ENCODE measurements around the gene DPP6. TPM values are rescaled to one million over a fixed set of nuclear protein-coding genes. Genes with fewer than 3 reads are reported as not detected.

Gene DPP6
- total RNA-seq, 1 experiment from 2014 or later = not detected

GRCh38 chr7:154324196-154324595, 272.0 kb downstream of the DPP6 start:
- CTCF ChIA-PET = no interaction called here
- BruUV-seq (replicated peaks) = no TSS peak

DNA sequence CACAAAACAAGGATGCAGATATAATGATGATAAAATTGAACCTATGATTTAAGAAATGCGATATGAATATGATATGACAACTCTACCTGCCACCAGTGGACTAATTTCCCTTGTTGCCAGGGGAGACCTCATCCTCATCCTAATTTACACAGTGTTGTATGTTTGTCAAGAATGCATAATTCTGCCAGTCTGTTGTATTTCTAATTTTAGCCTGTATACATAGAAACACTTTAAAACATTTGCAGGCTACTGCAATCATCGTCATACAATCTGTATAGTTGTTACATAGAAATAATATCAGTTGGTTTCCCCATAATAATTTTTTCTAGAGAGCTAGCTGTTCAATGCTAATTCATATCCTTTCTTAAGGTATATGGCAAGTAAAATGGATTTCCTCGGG, 274.2 kb downstream of the DPP6 start:
- CTCF ChIA-PET = no interaction called here
- in situ Hi-C loops (cut with HindIII; ENCODE audit: low pct_unique_long_range_greater_than_20kb, low sequenced_read_pairs) = no loop called here
- no peak for ATAC-seq

More at GRCh38 chr7:154324196-154324595, 272.0 kb downstream of the DPP6 start:
- Histone ChIP-seq H3K27me3 (ENCODE audit: control insufficient read depth, insufficient read depth, low read length) (peaks cover 2% of the 10 kb centered on the region), H3K36me3 (ENCODE audit: control insufficient read depth, insufficient read depth, low read length) (no peaks in the 10 kb centered on the region), H3K27ac (ENCODE audit: low read length) (no peak overlapping the region), H3K4me1 (ENCODE audit: control insufficient read depth, insufficient read depth, low read length) (no peaks in the 10 kb centered on the region), H3K9me3 (ENCODE audit: control insufficient read depth, insufficient read depth, low read depth, low read length) (no peaks in the 10 kb centered on the region), H3K4me3 (ENCODE audit: low read depth in 2 of 2, low read length in 2 of 2) (no peak overlapping the region)
- in situ Hi-C loops (cut with HindIII; ENCODE audit: low pct_unique_long_range_greater_than_20kb, low sequenced_read_pairs) = no loop called here
- POLR2A ChIA-PET = no interaction called here
- ATAC-seq = no peak
- DNase-seq (ENCODE audit: low read depth, low spot score) = no peak
- intact Hi-C loops (cut with micrococcal nuclease; ENCODE audit: unreplicated experiment) = no loop called here
- TF ChIP-seq TCF7L2 (IDR thresholded peaks at IDR 0.05; ENCODE audit: low read depth, low read length) = no peak
- TF ChIP-seq, protein P1, sequence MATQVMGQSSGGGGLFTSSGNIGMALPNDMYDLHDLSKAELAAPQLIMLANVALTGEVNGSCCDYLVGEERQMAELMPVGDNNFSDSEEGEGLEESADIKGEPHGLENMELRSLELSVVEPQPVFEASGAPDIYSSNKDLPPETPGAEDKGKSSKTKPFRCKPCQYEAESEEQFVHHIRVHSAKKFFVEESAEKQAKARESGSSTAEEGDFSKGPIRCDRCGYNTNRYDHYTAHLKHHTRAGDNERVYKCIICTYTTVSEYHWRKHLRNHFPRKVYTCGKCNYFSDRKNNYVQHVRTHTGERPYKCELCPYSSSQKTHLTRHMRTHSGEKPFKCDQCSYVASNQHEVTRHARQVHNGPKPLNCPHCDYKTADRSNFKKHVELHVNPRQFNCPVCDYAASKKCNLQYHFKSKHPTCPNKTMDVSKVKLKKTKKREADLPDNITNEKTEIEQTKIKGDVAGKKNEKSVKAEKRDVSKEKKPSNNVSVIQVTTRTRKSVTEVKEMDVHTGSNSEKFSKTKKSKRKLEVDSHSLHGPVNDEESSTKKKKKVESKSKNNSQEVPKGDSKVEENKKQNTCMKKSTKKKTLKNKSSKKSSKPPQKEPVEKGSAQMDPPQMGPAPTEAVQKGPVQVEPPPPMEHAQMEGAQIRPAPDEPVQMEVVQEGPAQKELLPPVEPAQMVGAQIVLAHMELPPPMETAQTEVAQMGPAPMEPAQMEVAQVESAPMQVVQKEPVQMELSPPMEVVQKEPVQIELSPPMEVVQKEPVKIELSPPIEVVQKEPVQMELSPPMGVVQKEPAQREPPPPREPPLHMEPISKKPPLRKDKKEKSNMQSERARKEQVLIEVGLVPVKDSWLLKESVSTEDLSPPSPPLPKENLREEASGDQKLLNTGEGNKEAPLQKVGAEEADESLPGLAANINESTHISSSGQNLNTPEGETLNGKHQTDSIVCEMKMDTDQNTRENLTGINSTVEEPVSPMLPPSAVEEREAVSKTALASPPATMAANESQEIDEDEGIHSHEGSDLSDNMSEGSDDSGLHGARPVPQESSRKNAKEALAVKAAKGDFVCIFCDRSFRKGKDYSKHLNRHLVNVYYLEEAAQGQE (IDR thresholded peaks at IDR 0.05; ENCODE audit: insufficient read depth in 1 of 2, low read depth in 2 of 2, low read length in 1 of 2) = no peak

More for the DNA sequence above, 274.2 kb downstream of the DPP6 start:
- Histone ChIP-seq H3K9me3 (ENCODE audit: control insufficient read depth, insufficient read depth, low read depth, low read length) (no peaks in the 10 kb centered on the region), H3K4me3 (ENCODE audit: low read depth in 2 of 2, low read length in 2 of 2) (no peak overlapping the region), H3K27me3 (ENCODE audit: control insufficient read depth, insufficient read depth, low read length) (peaks cover 2% of the 10 kb centered on the region), H3K27ac (ENCODE audit: low read length) (no peak overlapping the region), H3K4me1 (ENCODE audit: control insufficient read depth, insufficient read depth, low read length) (no peaks in the 10 kb centered on the region), H3K36me3 (ENCODE audit: control insufficient read depth, insufficient read depth, low read length) (no peaks in the 10 kb centered on the region)
- no TSS peak for BruUV-seq (replicated peaks)
- TF ChIP-seq, protein P1 (IDR thresholded peaks at IDR 0.05; ENCODE audit: insufficient read depth in 1 of 2, low read depth in 2 of 2, low read length in 1 of 2) = no peak
- TF ChIP-seq, protein P2, sequence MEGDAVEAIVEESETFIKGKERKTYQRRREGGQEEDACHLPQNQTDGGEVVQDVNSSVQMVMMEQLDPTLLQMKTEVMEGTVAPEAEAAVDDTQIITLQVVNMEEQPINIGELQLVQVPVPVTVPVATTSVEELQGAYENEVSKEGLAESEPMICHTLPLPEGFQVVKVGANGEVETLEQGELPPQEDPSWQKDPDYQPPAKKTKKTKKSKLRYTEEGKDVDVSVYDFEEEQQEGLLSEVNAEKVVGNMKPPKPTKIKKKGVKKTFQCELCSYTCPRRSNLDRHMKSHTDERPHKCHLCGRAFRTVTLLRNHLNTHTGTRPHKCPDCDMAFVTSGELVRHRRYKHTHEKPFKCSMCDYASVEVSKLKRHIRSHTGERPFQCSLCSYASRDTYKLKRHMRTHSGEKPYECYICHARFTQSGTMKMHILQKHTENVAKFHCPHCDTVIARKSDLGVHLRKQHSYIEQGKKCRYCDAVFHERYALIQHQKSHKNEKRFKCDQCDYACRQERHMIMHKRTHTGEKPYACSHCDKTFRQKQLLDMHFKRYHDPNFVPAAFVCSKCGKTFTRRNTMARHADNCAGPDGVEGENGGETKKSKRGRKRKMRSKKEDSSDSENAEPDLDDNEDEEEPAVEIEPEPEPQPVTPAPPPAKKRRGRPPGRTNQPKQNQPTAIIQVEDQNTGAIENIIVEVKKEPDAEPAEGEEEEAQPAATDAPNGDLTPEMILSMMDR (IDR thresholded peaks at IDR 0.05) = no peak
- no peak for TF ChIP-seq POLR2AphosphoS5 (IDR thresholded peaks at IDR 0.05; ENCODE audit: low read depth, low read length)
- TF ChIP-seq SIN3A (IDR thresholded peaks at IDR 0.05; ENCODE audit: borderline replicate concordance, insufficient read depth, low read depth, low read length) = no peak
- no peak for TF ChIP-seq TCF7L2 (IDR thresholded peaks at IDR 0.05; ENCODE audit: low read depth, low read length)
- DNase-seq (ENCODE audit: low read depth, low spot score) = no peak
- intact Hi-C loops (cut with micrococcal nuclease; ENCODE audit: unreplicated experiment) = no loop called here
- POLR2A ChIA-PET = no interaction called here

Data from Panc1 (cell line).